HepG2 (cell line): Measurements from ENCODE around the gene AFF1.

Experiments
- ARNT ChIP-seq: fragments of 450-650 bp; IDR thresholded peaks from 2 replicates; pipeline ENCODE4 v1.6.1; 2017
- HNRNPK ChIP-seq: fragments of 200-400 bp; formaldehyde crosslinking; IDR thresholded peaks from 2 replicates; pipeline ENCODE4 v1.6.1; 2018; ENCODE audit warnings: low read length, low read depth, moderate library complexity, mild to moderate bottlenecking; ENCODE audit not compliant: poor library complexity, severe bottlenecking
- NFE2 ChIP-seq: sonication (generic); formaldehyde crosslinking; IDR thresholded peaks from 2 replicates; pipeline ENCODE4 v1.4.0; 2020; ENCODE audit warnings: missing genetic modification reagents
- SIN3B ChIP-seq: fragments of 150-350 bp; IDR thresholded peaks from 2 replicates; pipeline ENCODE4 v1.6.1; 2014; ENCODE audit warnings: low read length
- STAG1 ChIP-seq: sonication (generic); formaldehyde crosslinking; IDR thresholded peaks from 2 replicates; pipeline ENCODE4 v1.4.0; 2020; ENCODE audit warnings: missing genetic modification reagents
- TCF7L2 ChIP-seq: IDR thresholded peaks from 2 replicates; pipeline ENCODE4 v1.6.1; 2011; ENCODE audit warnings: mild to moderate bottlenecking, low read depth, low read length, moderate library complexity

- TF ChIP-seq HNRNPK (no peak), ARNT (no peak), TCF7L2 (no peak), SIN3B (no peak), STAG1 (no peak), NFE2 (CRISPR knock-in tag) (no peak)
These were observed 77.6 kb downstream of the AFF1 start for GRCh38 chr4:87012265-87012953.
